Right lobe of liver (tissue), 4 donors: ENCODE results near the gene PLPPR4.

Source experiments
- POLR2A ChIP-seq: fragments of 450-650 bp; IDR thresholded peaks from one replicate; pipeline ENCODE4 v1.6.1; 2017; ENCODE audit warnings: antibody characterized with exemption, mild to moderate bottlenecking
- TF ChIP-seq, protein P1 (sequence below), 4 donors: fragments of 200-600 bp in 3 of 4; fragments of 450-650 bp in 1 of 4; IDR thresholded peaks; one replicate each; pipeline versions ENCODE4 v1.5.1 to v1.8.0; 2016 to 2022; ENCODE audit warnings: antibody characterized with exemption in 4 of 4, mild to moderate bottlenecking in 2 of 4
- donor health status: DM: no; HTN: no; CAD: no.
- donor health status: DM: no; HTN: no; CAD: no.
- donor health status: DM: no; HTN: yes; CAD: no.

DNA sequence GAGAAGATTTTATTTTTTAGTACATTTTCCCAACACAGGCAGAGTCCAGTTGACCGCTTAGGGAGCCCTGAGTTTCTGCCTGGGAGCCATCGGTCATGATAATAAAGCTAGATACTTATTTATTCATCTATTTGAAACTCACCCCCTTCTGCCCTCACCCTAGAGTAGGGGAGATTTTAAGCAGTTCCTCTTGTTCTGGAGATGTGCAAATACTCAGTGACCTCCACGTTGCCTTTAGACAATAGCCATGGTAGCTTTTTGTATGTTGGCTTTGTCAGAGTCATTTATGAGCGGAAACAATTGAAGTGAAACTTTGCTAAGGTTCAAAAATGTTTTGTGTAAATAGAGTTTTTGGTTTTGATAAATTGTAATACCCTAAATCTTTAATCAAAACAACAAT is 45.7 kb upstream of the PLPPR4 start:
- TF ChIP-seq, protein P1, sequence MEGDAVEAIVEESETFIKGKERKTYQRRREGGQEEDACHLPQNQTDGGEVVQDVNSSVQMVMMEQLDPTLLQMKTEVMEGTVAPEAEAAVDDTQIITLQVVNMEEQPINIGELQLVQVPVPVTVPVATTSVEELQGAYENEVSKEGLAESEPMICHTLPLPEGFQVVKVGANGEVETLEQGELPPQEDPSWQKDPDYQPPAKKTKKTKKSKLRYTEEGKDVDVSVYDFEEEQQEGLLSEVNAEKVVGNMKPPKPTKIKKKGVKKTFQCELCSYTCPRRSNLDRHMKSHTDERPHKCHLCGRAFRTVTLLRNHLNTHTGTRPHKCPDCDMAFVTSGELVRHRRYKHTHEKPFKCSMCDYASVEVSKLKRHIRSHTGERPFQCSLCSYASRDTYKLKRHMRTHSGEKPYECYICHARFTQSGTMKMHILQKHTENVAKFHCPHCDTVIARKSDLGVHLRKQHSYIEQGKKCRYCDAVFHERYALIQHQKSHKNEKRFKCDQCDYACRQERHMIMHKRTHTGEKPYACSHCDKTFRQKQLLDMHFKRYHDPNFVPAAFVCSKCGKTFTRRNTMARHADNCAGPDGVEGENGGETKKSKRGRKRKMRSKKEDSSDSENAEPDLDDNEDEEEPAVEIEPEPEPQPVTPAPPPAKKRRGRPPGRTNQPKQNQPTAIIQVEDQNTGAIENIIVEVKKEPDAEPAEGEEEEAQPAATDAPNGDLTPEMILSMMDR (IDR thresholded peaks at IDR 0.05): no peak
- no peak for TF ChIP-seq POLR2A
